Progenitor cell of endocrine pancreas (in vitro differentiated cells): ENCODE measurements around the gene AGPS. TPM values are rescaled to one million over a fixed set of nuclear protein-coding genes. Genes with fewer than 3 reads are reported as not detected.
A peak's percentile ranks its signal among the peaks of the same experiment; 100 is the strongest.
"Not testable (repeated sequence)": the region's sequence is repeated elsewhere in the genome, so short reads cannot be mapped to it uniquely, and the experiment has no call there.

Source experiments
- DNase-seq: peaks from one replicate; pipeline ENCODE4 v3.0.0; 2021; ENCODE audit warnings: low spot score; ENCODE audit not compliant: unreplicated experiment
- H3K27ac Mint-ChIP-seq: 2 replicates; pipeline ENCODE4 v1.8.0; 2021; ENCODE audit warnings: mild to moderate bottlenecking, moderate library complexity, mixed read lengths
- H3K27me3 Mint-ChIP-seq: 2 replicates; pipeline ENCODE4 v1.8.0; 2021; ENCODE audit warnings: mixed read lengths
- H3K36me3 Mint-ChIP-seq: 2 replicates; pipeline ENCODE4 v1.8.0; 2022; ENCODE audit warnings: mixed read lengths; ENCODE audit not compliant: insufficient read depth
- H3K4me1 Mint-ChIP-seq: 2 replicates; pipeline ENCODE4 v1.8.0; 2021; ENCODE audit warnings: low read depth, mixed read lengths
- H3K4me3 Mint-ChIP-seq: 2 replicates; pipeline ENCODE4 v1.8.0; 2021; ENCODE audit warnings: low read depth, mild to moderate bottlenecking, moderate library complexity, mixed read lengths
- H3K9me3 Mint-ChIP-seq: 2 replicates; pipeline ENCODE4 v1.8.0; 2021; ENCODE audit warnings: low read depth, mixed read lengths
- CTCF ChIP-seq: fragments of 200-600 bp; sonication (generic); IDR thresholded peaks from one replicate; pipeline ENCODE4 v1.5.0; 2021; ENCODE audit warnings: antibody characterized with exemption, mild to moderate bottlenecking; ENCODE audit not compliant: unreplicated experiment
- total RNA-seq: library from RNA; stranded (reverse); gene quantifications from 2 replicates; pipeline ENCODE4 v1.2.1, GENCODE V29; 2021

The AGPS gene
- total RNA-seq, 1 donor from 2014 or later, result 69.2 TPM

GRCh38 chr2:177484180-177484795, 91.7 kb downstream of the AGPS start:
- Mint-ChIP-seq H3K4me1 (no peaks in the 10 kb centered on the region), H3K36me3 (peaks cover 23% of the 10 kb centered on the region), H3K27ac (no peak overlapping the region), H3K4me3 (no peak overlapping the region), H3K9me3 (peaks cover 4% of the 10 kb centered on the region), H3K27me3 (no peaks in the 10 kb centered on the region)
- no peak for TF ChIP-seq CTCF
- no peak for DNase-seq

- not testable (repeated sequence) for H3K9me3 Mint-ChIP-seq, H3K4me1 Mint-ChIP-seq, H3K27me3 Mint-ChIP-seq, H3K4me3 Mint-ChIP-seq, H3K27ac Mint-ChIP-seq, DNase-seq
- peaks cover 13% of the 10 kb centered on the region for H3K36me3 Mint-ChIP-seq
Observed at GRCh38 chr2:177485657-177486056, 93.1 kb downstream of the AGPS start.

GRCh38 chr2:177489719-177490301, 97.2 kb downstream of the AGPS start:
- peak; percentile 71 for TF ChIP-seq CTCF
- Mint-ChIP-seq H3K4me3 (no peak overlapping the region), H3K27ac (no peak overlapping the region), H3K9me3 (no peaks in the 10 kb centered on the region), H3K27me3 (no peaks in the 10 kb centered on the region), H3K36me3 (peaks cover 11% of the 10 kb centered on the region), H3K4me1 (no peaks in the 10 kb centered on the region)
- no peak for DNase-seq

GRCh38 chr2:177495945-177496344, 103.4 kb downstream of the AGPS start:
- no peaks in the 10 kb centered on the region for H3K9me3 Mint-ChIP-seq
- H3K27me3 Mint-ChIP-seq, result no peaks in the 10 kb centered on the region
- TF ChIP-seq CTCF, result no peak
- peaks cover 9% of the 10 kb centered on the region for H3K36me3 Mint-ChIP-seq
- no peak for DNase-seq
- no peak overlapping the region for H3K27ac Mint-ChIP-seq
- H3K4me1 Mint-ChIP-seq, result no peaks in the 10 kb centered on the region
- H3K4me3 Mint-ChIP-seq, result no peak overlapping the region

GRCh38 chr2:177496921-177497320, 104.3 kb downstream of the AGPS start:
- no peaks in the 10 kb centered on the region for H3K9me3 Mint-ChIP-seq
- no peak overlapping the region for H3K27ac Mint-ChIP-seq
- no peak overlapping the region for H3K4me3 Mint-ChIP-seq
- no peaks in the 10 kb centered on the region for H3K4me1 Mint-ChIP-seq
- no peak for TF ChIP-seq CTCF
- H3K27me3 Mint-ChIP-seq, result no peaks in the 10 kb centered on the region
- peaks cover 9% of the 10 kb centered on the region for H3K36me3 Mint-ChIP-seq
- DNase-seq, result no peak

- H3K36me3 Mint-ChIP-seq, result peaks cover 2% of the 10 kb centered on the region
- H3K4me1 Mint-ChIP-seq, result peaks cover 7% of the 10 kb centered on the region
- no peak overlapping the region for H3K27ac Mint-ChIP-seq
- no peak for TF ChIP-seq CTCF
- H3K9me3 Mint-ChIP-seq, result no peaks in the 10 kb centered on the region
- no peaks in the 10 kb centered on the region for H3K27me3 Mint-ChIP-seq
- H3K4me3 Mint-ChIP-seq, result no peak overlapping the region
- DNase-seq, result no peak
Observed at GRCh38 chr2:177501186-177501585, 108.6 kb downstream of the AGPS start.
